ENCODE data around the gene OCRL.

- TF ChIP-seq GABPA (IDR thresholded peaks at IDR 0.05 in 1 of 2, conservative IDR thresholded peaks at IDR 0.05 in 1 of 2) (no peak), CTCF (IDR thresholded peaks at IDR 0.05; ENCODE audit: low read depth, low read length, missing input control) (no peak), ZBTB33 (IDR thresholded peaks at IDR 0.05) (no peak), REST (IDR thresholded peaks at IDR 0.05) (no peak), NR2F2 (IDR thresholded peaks at IDR 0.05) (no peak), SP1 (IDR thresholded peaks at IDR 0.05) (no peak), ATF3 (IDR thresholded peaks at IDR 0.05) (no peak), JUND (IDR thresholded peaks at IDR 0.05) (no peak), RAD21 (IDR thresholded peaks at IDR 0.05) (no peak), EGR1 (IDR thresholded peaks at IDR 0.05; ENCODE audit: low read depth in 2 of 2) (no peak), HNF4G (IDR thresholded peaks at IDR 0.05) (no peak), MAX (IDR thresholded peaks at IDR 0.05) (no peak)
Measured at GRCh38 chrX:129549124-129549523, 9.1 kb downstream of the OCRL start.
